GM12878 (cell line): ENCODE measurements around the gene ANKRD28. TPM values are rescaled to one million over a fixed set of nuclear protein-coding genes. Genes with fewer than 3 reads are reported as not detected.

Source experiments
- ATAC-seq: fragments of 200-7000 bp; cut with Tn5 transposase; 3 replicates; pipeline ENCODE4 v1.9.1; 2020; ENCODE audit warnings: mild to moderate bottlenecking, moderate library complexity
- BruUV-seq: library from RNA; stranded (reverse); fragments of 400-500 nt; replicated peaks from 2 replicates; lab custom pipeline; 2021; lab: Mats Ljungman, UMichigan
- CTCF ChIA-PET: fragments of 300-600 bp; sonication (Branson Sonifier 250); formaldehyde crosslinking; extraction: SDS; loops from one replicate; lab custom pipeline; 2021; ENCODE audit warnings: inconsistent platforms; lab: Yijun Ruan, JAX
- POLR2A ChIA-PET: fragments of 350-600 bp; formaldehyde crosslinking; extraction: SDS; loops from one replicate; lab custom pipeline; 2021; ENCODE audit warnings: inconsistent platforms; lab: Charles Lee
- RAD21 ChIA-PET: fragments of 300-600 bp; sonication (Branson Sonifier 250); formaldehyde crosslinking; loops from one replicate; lab custom pipeline; 2023; ENCODE audit warnings: antibody characterized with exemption; ENCODE audit not compliant: unreplicated experiment; lab: Charles Lee
- SMC1A ChIA-PET: fragments of 300-600 bp; sonication (Branson Sonifier 250); formaldehyde crosslinking; loops from one replicate; lab custom pipeline; 2023; ENCODE audit not compliant: unreplicated experiment, uncharacterized antibody; lab: Charles Lee
- DNase-seq: peaks from one replicate; pipeline ENCODE4 v3.0.0-alpha.2; 2011; ENCODE audit warnings: low read depth, low spot score
- FAIRE-seq: peaks from 3 replicates; lab custom pipeline; 2011; peaks lifted over from hg19 to GRCh38; lab: Jason Lieb, UNC
- H2AFZ ChIP-seq: 2 replicates; pipeline ENCODE4 v1.6.0; 2011; ENCODE audit warnings: low read depth, low read length, control low read depth; ENCODE audit not compliant: control insufficient read depth
- H3K27ac ChIP-seq: 2 replicates; pipeline ENCODE4 v1.5.1; 2011; ENCODE audit warnings: control low read depth; ENCODE audit not compliant: control insufficient read depth, insufficient read depth
- H3K27me3 ChIP-seq, 2 experiments: replicated peaks in 1 of 2; 2 replicates each; pipeline versions ENCODE4 v1.6.0 to v1.6.1; 2011; ENCODE audit warnings: low read length in 1 of 2; ENCODE audit not compliant: control insufficient read depth in 2 of 2, insufficient read depth in 2 of 2
- H3K36me3 ChIP-seq, 2 experiments: 2 replicates each; pipeline ENCODE4 v1.5.1; 2011; ENCODE audit warnings: low read length in 1 of 2; ENCODE audit not compliant: control insufficient read depth in 2 of 2, insufficient read depth in 2 of 2
- H3K4me1 ChIP-seq: 2 replicates; pipeline ENCODE4 v1.6.1; 2011; ENCODE audit warnings: mild to moderate bottlenecking, low read length, moderate library complexity, mixed read lengths; ENCODE audit not compliant: control insufficient read depth, insufficient read depth
- H3K4me2 ChIP-seq: 2 replicates; pipeline ENCODE4 v1.6.0; 2011; ENCODE audit warnings: control low read depth; ENCODE audit not compliant: control insufficient read depth, insufficient read depth
- H3K4me3 ChIP-seq: fragments of 200-600 bp; sonication (generic); 2 replicates; pipeline ENCODE4 v1.5.1; 2016
- H3K79me2 ChIP-seq: 2 replicates; pipeline ENCODE4 v1.6.0; 2011; ENCODE audit warnings: low read length; ENCODE audit not compliant: control insufficient read depth, insufficient read depth
- H3K9ac ChIP-seq: 2 replicates; pipeline ENCODE4 v1.8.0; 2011; ENCODE audit warnings: low read length, control low read depth, mixed read lengths; ENCODE audit not compliant: control insufficient read depth, insufficient read depth
- H3K9me3 ChIP-seq: replicated peaks from 3 replicates; pipeline ENCODE4 v1.5.1; 2011; ENCODE audit warnings: mild to moderate bottlenecking, low read length; ENCODE audit not compliant: control insufficient read depth, insufficient read depth
- H4K20me1 ChIP-seq: 2 replicates; pipeline ENCODE4 v1.6.0; 2011; ENCODE audit not compliant: control insufficient read depth, insufficient read depth
- BRCA1 ChIP-seq: IDR thresholded peaks from 2 replicates; pipeline ENCODE4 v1.6.1; 2011; ENCODE audit warnings: low read depth, low read length, improper control_type of control experiment
- NFYB ChIP-seq: IDR thresholded peaks from 2 replicates; pipeline ENCODE4 v1.6.1; 2011; ENCODE audit warnings: low read depth, mild to moderate bottlenecking, low read length, improper control_type of control experiment, moderate library complexity; ENCODE audit not compliant: insufficient read depth
- TCF3 ChIP-seq: IDR thresholded peaks from 2 replicates; pipeline ENCODE4 v1.6.1; 2012; ENCODE audit warnings: low read depth, mild to moderate bottlenecking, low read length, borderline replicate concordance; ENCODE audit not compliant: insufficient read depth
- WGBS: methylation state at CpG from one replicate; pipeline ENCODE4 v1.1.6; 2016; ENCODE audit warnings: low lambda C conversion rate; ENCODE audit not compliant: insufficient replicate concordance, insufficient coverage; ENCODE audit errors: missing lambda C conversion rate; 5-methylcytosine and 5-hydroxymethylcytosine counted together
- in situ Hi-C: fragments of 300-500 bp; cut with MboI; formaldehyde crosslinking; loops from 9 replicates; pipeline ENCODE4 v1.14.3; 2018; ENCODE audit warnings: mixed read lengths
- intact Hi-C: fragments of 100-400 bp; cut with micrococcal nuclease; formaldehyde crosslinking; loops from one replicate; pipeline ENCODE4 v1.14.2; 2022; ENCODE audit not compliant: unreplicated experiment
- polyA plus RNA-seq, 11 experiments: library from polyadenylated mRNA; depleted of rRNA in 4 of 11; unstranded in 6 of 11; stranded (reverse) in 5 of 11; fragments of >200 nt; fragmentation: Nextera tagmentation in 4 of 11; fragmentation: Illumina TruSeq in 1 of 11; extraction: Ambion mirVana in 4 of 11; extraction: Trizol in 1 of 11; gene quantifications; 1 replicate in 1 of 11; 2 replicates in 10 of 11; pipeline versions ENCODE4 v1.2.1 to v1.2.3, GENCODE V29; 2011 to 2016; ENCODE audit warnings: inconsistent platforms in 2 of 11, missing spikeins in 2 of 11, low read depth in 1 of 11
- total RNA-seq, 4 experiments: library from RNA; depleted of rRNA in 3 of 4; stranded (reverse); fragments of >200 nt in 3 of 4; fragmentation: Illumina TruSeq in 1 of 4; extraction: Trizol in 1 of 4; gene quantifications; 2 replicates each; pipeline versions ENCODE4 v1.2.1 to v1.2.3, GENCODE V29; 2013 to 2021
- TF ChIP-seq, protein P1 (sequence below): IDR thresholded peaks from 2 replicates; pipeline ENCODE4 v1.6.1; 2012; ENCODE audit warnings: low read length, inconsistent platforms
- TF ChIP-seq, protein P2 (sequence below): fragments of 450-650 bp; formaldehyde crosslinking; IDR thresholded peaks from 2 replicates; pipeline ENCODE4 v1.5.0; 2022; ENCODE audit warnings: mild to moderate bottlenecking, missing genetic modification characterization
- TF ChIP-seq, protein P3 (sequence below), 3 experiments: IDR thresholded peaks in 2 of 3; conservative IDR thresholded peaks in 1 of 3; 2 replicates each; pipeline ENCODE4 v1.5.1; 2011; ENCODE audit warnings: low read depth in 3 of 3, low read length in 3 of 3, mild to moderate bottlenecking in 3 of 3, control low read depth in 2 of 3, moderate library complexity in 2 of 3, inconsistent platforms in 1 of 3, mixed read lengths in 1 of 3; ENCODE audit not compliant: control insufficient read depth in 2 of 3, insufficient read depth in 1 of 3; ENCODE audit errors: extremely low read depth in 1 of 3
- TF ChIP-seq, protein P4 (sequence below): fragments of 150-350 bp; IDR thresholded peaks from 2 replicates; pipeline ENCODE4 v1.6.1; 2014; ENCODE audit warnings: mild to moderate bottlenecking, low read depth, low read length

ANKRD28 gene
- total and polyA plus RNA-seq, 10 of the 15 experiments (the other 5 are each of a cell fraction or from before 2014, with no cell fraction given), result 11.2 to 105 (median 38.3) TPM

DNA sequence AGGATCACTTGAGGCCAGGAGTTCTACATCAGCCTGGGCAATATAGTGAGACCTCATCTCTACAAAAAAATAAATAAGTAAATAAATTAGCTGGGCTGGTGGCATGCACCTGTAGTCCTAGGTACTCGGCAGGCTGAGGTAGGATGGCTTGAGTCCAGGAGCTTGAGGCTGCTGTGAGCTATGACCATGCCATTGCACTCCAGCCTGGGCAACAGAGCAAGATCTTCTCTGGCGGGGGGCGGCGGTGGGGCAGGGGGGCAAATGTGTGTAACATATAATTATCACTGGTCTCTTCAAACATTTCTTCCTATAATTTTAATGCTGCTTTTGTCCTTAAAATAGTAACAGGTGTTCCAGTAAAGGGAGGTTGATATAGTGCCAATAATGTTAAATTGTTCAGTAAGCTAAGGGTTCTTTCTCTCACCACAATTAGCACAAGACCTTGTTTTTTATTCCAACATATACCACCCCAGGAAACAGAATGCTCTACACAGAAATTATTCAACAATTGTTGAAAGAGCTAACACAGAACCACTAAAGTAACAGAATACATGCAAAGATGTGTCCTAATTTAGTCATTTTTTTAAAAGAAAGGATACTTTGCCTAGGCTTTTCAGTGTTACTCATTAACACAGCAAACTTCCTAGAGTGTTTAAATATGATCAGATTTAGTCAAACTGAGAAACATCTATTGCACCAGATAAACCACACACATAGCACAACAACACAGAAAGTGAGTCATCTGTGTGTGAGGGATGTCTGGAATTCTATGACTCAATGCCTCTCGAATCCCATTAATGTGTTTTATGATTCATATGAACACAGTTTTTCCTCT, 29.1 kb downstream of the ANKRD28 start:
- no peak overlapping the region for H3K9ac ChIP-seq
- POLR2A ChIA-PET, result interaction anchor here (0.6 to 2.5 kb wide), 9 partner anchors 10 to 107 kb away, joined by 3 to 9 read pairs (median 4); partner anchors contain the start of gene ANKRD28
- ATAC-seq, result peak; percentile 82
- TF ChIP-seq, protein P1, sequence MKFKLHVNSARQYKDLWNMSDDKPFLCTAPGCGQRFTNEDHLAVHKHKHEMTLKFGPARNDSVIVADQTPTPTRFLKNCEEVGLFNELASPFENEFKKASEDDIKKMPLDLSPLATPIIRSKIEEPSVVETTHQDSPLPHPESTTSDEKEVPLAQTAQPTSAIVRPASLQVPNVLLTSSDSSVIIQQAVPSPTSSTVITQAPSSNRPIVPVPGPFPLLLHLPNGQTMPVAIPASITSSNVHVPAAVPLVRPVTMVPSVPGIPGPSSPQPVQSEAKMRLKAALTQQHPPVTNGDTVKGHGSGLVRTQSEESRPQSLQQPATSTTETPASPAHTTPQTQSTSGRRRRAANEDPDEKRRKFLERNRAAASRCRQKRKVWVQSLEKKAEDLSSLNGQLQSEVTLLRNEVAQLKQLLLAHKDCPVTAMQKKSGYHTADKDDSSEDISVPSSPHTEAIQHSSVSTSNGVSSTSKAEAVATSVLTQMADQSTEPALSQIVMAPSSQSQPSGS, result peak; percentile 96
- TF ChIP-seq NFYB (no peak), TCF3 (0 out of 2 replicates have a peak, but pooled peaks have one; percentile 23), BRCA1 (no peak)
- TF ChIP-seq, protein P2, sequence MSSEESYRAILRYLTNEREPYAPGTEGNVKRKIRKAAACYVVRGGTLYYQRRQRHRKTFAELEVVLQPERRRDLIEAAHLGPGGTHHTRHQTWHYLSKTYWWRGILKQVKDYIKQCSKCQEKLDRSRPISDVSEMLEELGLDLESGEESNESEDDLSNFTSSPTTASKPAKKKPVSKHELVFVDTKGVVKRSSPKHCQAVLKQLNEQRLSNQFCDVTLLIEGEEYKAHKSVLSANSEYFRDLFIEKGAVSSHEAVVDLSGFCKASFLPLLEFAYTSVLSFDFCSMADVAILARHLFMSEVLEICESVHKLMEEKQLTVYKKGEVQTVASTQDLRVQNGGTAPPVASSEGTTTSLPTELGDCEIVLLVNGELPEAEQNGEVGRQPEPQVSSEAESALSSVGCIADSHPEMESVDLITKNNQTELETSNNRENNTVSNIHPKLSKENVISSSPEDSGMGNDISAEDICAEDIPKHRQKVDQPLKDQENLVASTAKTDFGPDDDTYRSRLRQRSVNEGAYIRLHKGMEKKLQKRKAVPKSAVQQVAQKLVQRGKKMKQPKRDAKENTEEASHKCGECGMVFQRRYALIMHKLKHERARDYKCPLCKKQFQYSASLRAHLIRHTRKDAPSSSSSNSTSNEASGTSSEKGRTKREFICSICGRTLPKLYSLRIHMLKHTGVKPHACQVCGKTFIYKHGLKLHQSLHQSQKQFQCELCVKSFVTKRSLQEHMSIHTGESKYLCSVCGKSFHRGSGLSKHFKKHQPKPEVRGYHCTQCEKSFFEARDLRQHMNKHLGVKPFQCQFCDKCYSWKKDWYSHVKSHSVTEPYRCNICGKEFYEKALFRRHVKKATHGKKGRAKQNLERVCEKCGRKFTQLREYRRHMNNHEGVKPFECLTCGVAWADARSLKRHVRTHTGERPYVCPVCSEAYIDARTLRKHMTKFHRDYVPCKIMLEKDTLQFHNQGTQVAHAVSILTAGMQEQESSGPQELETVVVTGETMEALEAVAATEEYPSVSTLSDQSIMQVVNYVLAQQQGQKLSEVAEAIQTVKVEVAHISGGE (CRISPR knock-in tag), result no peak
- TF ChIP-seq, protein P3, sequence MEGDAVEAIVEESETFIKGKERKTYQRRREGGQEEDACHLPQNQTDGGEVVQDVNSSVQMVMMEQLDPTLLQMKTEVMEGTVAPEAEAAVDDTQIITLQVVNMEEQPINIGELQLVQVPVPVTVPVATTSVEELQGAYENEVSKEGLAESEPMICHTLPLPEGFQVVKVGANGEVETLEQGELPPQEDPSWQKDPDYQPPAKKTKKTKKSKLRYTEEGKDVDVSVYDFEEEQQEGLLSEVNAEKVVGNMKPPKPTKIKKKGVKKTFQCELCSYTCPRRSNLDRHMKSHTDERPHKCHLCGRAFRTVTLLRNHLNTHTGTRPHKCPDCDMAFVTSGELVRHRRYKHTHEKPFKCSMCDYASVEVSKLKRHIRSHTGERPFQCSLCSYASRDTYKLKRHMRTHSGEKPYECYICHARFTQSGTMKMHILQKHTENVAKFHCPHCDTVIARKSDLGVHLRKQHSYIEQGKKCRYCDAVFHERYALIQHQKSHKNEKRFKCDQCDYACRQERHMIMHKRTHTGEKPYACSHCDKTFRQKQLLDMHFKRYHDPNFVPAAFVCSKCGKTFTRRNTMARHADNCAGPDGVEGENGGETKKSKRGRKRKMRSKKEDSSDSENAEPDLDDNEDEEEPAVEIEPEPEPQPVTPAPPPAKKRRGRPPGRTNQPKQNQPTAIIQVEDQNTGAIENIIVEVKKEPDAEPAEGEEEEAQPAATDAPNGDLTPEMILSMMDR (IDR thresholded peaks at IDR 0.05 in 2 of 3, conservative IDR thresholded peaks at IDR 0.05 in 1 of 3; ENCODE audit: control insufficient read depth in 2 of 3, extremely low read depth in 1 of 3, insufficient read depth in 1 of 3, low read depth in 3 of 3, low read length in 3 of 3), result no peak
- TF ChIP-seq, protein P4, sequence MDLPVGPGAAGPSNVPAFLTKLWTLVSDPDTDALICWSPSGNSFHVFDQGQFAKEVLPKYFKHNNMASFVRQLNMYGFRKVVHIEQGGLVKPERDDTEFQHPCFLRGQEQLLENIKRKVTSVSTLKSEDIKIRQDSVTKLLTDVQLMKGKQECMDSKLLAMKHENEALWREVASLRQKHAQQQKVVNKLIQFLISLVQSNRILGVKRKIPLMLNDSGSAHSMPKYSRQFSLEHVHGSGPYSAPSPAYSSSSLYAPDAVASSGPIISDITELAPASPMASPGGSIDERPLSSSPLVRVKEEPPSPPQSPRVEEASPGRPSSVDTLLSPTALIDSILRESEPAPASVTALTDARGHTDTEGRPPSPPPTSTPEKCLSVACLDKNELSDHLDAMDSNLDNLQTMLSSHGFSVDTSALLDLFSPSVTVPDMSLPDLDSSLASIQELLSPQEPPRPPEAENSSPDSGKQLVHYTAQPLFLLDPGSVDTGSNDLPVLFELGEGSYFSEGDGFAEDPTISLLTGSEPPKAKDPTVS, result no peak

More for the DNA sequence above, 29.1 kb downstream of the ANKRD28 start:
- Histone ChIP-seq H3K4me2 (peak overlapping the region; percentile 32), H3K9me3 (peaks cover 3% of the 10 kb centered on the region), H3K4me3 (peak overlapping the region; percentile 21; the same call in 1 of the 2 replicates), H4K20me1 (no peaks in the 10 kb centered on the region), H3K36me3 (no peaks in the 10 kb centered on the region; a peak in 1 of 4 replicates), H3K4me1 (peaks cover 23% of the 10 kb centered on the region), H3K27ac (peak overlapping the region; percentile 45), H3K79me2 (peaks cover 42% of the 10 kb centered on the region), H2AFZ (no peak overlapping the region), H3K27me3 (no peaks in the 10 kb centered on the region)
- FAIRE-seq (peak; percentile 52), DNase-seq (peak; percentile 65)
- no TSS peak for BruUV-seq
- CTCF ChIA-PET, result interaction anchor here (0.9 to 2.7 kb wide), 11 partner anchors 9 to 139 kb away, joined by 3 to 10 read pairs (median 4); no protein-coding TSS in a partner anchor
- RAD21 ChIA-PET, result interaction anchor here (0.7 to 5.9 kb wide), 8 partner anchors 25 to 43 kb away, joined by 3 to 28 read pairs (median 4); partner anchors contain the start of gene ANKRD28
- SMC1A ChIA-PET, result interaction anchor here (0.7 to 6.1 kb wide), 17 partner anchors 9 to 139 kb away, joined by 3 to 40 read pairs (median 4); partner anchors contain the start of gene ANKRD28
- intact Hi-C loops (loop anchor here (1.0 to 2.0 kb wide), 2 partner anchors 28 to 36 kb away; no protein-coding TSS in a partner anchor), in situ Hi-C loops (no loop called here)
- 70% methylated on average over 5 of the region's 5 CpGs for WGBS
